Measurements from ENCODE around the gene RNF181. TPM values are rescaled to one million over a fixed set of nuclear protein-coding genes. Genes with fewer than 3 reads are reported as not detected.

The RNF181 gene
- total and polyA plus RNA-seq, 2 of the 13 experiments (the other 11 are each of a cell fraction or from before 2014, with no cell fraction given), result 224 to 578 TPM

GRCh38 chr2:85595301-85596025 is at the start of gene RNF181 (continued):
- TF ChIP-seq ELK4 (CRISPR knock-in tag; IDR thresholded peaks at IDR 0.05; ENCODE audit: borderline replicate concordance), result no peak
- TF ChIP-seq ZNF33A (CRISPR knock-in tag; IDR thresholded peaks at IDR 0.05; ENCODE audit: borderline replicate concordance), result no peak
- TF ChIP-seq NCOA5 (CRISPR knock-in tag; IDR thresholded peaks at IDR 0.05), result no peak
- TF ChIP-seq ZNF761 (CRISPR knock-in tag; conservative IDR thresholded peaks at IDR 0.05), result no peak
- TF ChIP-seq POLR2A (IDR thresholded peaks at IDR 0.05; ENCODE audit: insufficient read depth in 1 of 2, low read depth in 2 of 2, low read length in 2 of 2), result peak in 1 of 2 experiments; percentile 77; a peak in 1 of 4 replicates
- peak; percentile 61; the same call in 1 of the 2 replicates for TF ChIP-seq RXRB (CRISPR knock-in tag; IDR thresholded peaks at IDR 0.05; ENCODE audit: borderline replicate concordance)
- no peak for TF ChIP-seq PHB2 (IDR thresholded peaks at IDR 0.05; ENCODE audit: partially characterized antibody)
- TF ChIP-seq ZNF800 (CRISPR knock-in tag; IDR thresholded peaks at IDR 0.05), result peak; percentile 93
- no peak; the same call in 1 of the 2 replicates for TF ChIP-seq RFXANK (CRISPR knock-in tag; IDR thresholded peaks at IDR 0.05)
- TF ChIP-seq ZNF503 (CRISPR knock-in tag; IDR thresholded peaks at IDR 0.05), result peak; percentile 39; the same call in 1 of the 2 replicates
- peak; percentile 44; the same call in 1 of the 2 replicates for TF ChIP-seq ZNF263 (CRISPR knock-in tag; IDR thresholded peaks at IDR 0.05)
- 0 out of 2 replicates have a peak, but pooled peaks have one; percentile 61 for TF ChIP-seq NAIF1 (CRISPR knock-in tag; IDR thresholded peaks at IDR 0.05; ENCODE audit: borderline replicate concordance)
- peak; percentile 37 for TF ChIP-seq XRCC5 (optimal IDR thresholded peaks at IDR 0.05; ENCODE audit: low read length)
- no peak for TF ChIP-seq XBP1 (CRISPR knock-in tag; IDR thresholded peaks at IDR 0.05)
- peak; percentile 82 for TF ChIP-seq CREB1 (IDR thresholded peaks at IDR 0.05)
- peak; percentile 92 for TF ChIP-seq CREB1 (CRISPR knock-in tag; IDR thresholded peaks at IDR 0.05)
- TF ChIP-seq FOXC1 (CRISPR knock-in tag; IDR thresholded peaks at IDR 0.05; ENCODE audit: borderline replicate concordance), result peak; percentile 90
- no peak for TF ChIP-seq MAFK (conservative IDR thresholded peaks at IDR 0.05 in 1 of 2, IDR thresholded peaks at IDR 0.05 in 1 of 2; ENCODE audit: low read length in 2 of 2)
- TF ChIP-seq ZHX1 (CRISPR knock-in tag; IDR thresholded peaks at IDR 0.05; ENCODE audit: low read depth), result no peak
- TF ChIP-seq MTF1 (CRISPR knock-in tag; IDR thresholded peaks at IDR 0.05), result no peak
- TF ChIP-seq ZNF232 (CRISPR knock-in tag; IDR thresholded peaks at IDR 0.05; ENCODE audit: borderline replicate concordance), result no peak; the same call in 1 of the 2 replicates
- TF ChIP-seq BRD4 (CRISPR knock-in tag; IDR thresholded peaks at IDR 0.05), result peak; percentile 77; the same call in 1 of the 2 replicates
- peak; percentile 43; the same call in 1 of the 2 replicates for TF ChIP-seq JUN (CRISPR knock-in tag; IDR thresholded peaks at IDR 0.05)
